ENCODE measurements around the gene HTR7.

GRCh38 chr10:90817128-90817889, 40.5 kb downstream of the HTR7 start:
- no peak for TF ChIP-seq CTCF (IDR thresholded peaks at IDR 0.05 in 8 of 11, conservative IDR thresholded peaks at IDR 0.05 in 3 of 11)
- no peak for TF ChIP-seq POLR2AphosphoS5 (IDR thresholded peaks at IDR 0.05)
